GM19351 (cell line): ENCODE measurements around the gene MAP3K1.
A peak's percentile ranks its signal among the peaks of the same experiment; 100 is the strongest.

Experiments
- ATAC-seq: cut with Tn5 transposase; IDR thresholded peaks from one replicate; pipeline ENCODE4 v1.9.1; 2021; ENCODE audit warnings: mild to moderate bottlenecking, moderate library complexity; ENCODE audit not compliant: unreplicated experiment

Gene MAP3K1

GRCh38 chr5:56900395-56900794, 85.0 kb downstream of the MAP3K1 start:
- ATAC-seq: no peak

GRCh38 chr5:56900858-56901578, 85.7 kb downstream of the MAP3K1 start:
- ATAC-seq: no peak

- peak; percentile 49 for ATAC-seq
These were observed 93.6 kb downstream of the MAP3K1 start for GRCh38 chr5:56908942-56909293.

- peak; percentile 75 for ATAC-seq
These were observed 94.2 kb downstream of the MAP3K1 start, which contains the start of gene SETD9 for GRCh38 chr5:56909294-56910209. Gene SETD9 (plus strand): TSS chr5:56909596. CDS start chr5:56909646, 50 bp downstream.

- ATAC-seq: peak; percentile 10
These were observed 95.0 kb downstream of the MAP3K1 start for GRCh38 chr5:56910210-56910965.

GRCh38 chr5:56913766-56914165, 98.4 kb downstream of the MAP3K1 start:
- ATAC-seq: no peak

- no peak for ATAC-seq
These were observed 99.3 kb downstream of the MAP3K1 start for GRCh38 chr5:56914678-56915077.

GRCh38 chr5:56917534-56917933, 102.2 kb downstream of the MAP3K1 start:
- no peak for ATAC-seq

GRCh38 chr5:56918054-56918453, 102.7 kb downstream of the MAP3K1 start:
- no peak for ATAC-seq

GRCh38 chr5:56919942-56920662, 104.8 kb downstream of the MAP3K1 start:
- no peak for ATAC-seq

GRCh38 chr5:56922922-56923321, 107.6 kb downstream of the MAP3K1 start:
- ATAC-seq: no peak

GRCh38 chr5:56934325-56934724, 119.0 kb downstream of the MAP3K1 start:
- ATAC-seq: no peak

GRCh38 chr5:56938858-56939257, 123.5 kb downstream of the MAP3K1 start:
- ATAC-seq: no peak

- ATAC-seq: no peak
These were observed 126.6 kb downstream of the MAP3K1 start for GRCh38 chr5:56941981-56942380.
